Right renal cortex interstitium (tissue), 3 donors: Measurements from ENCODE around the gene EEF1A1. TPM values are rescaled to one million over a fixed set of nuclear protein-coding genes. Genes with fewer than 3 reads are reported as not detected.
A peak's percentile ranks its signal among the peaks of the same experiment; 100 is the strongest.
"Not testable (repeated sequence)": the region's sequence is repeated elsewhere in the genome, so short reads cannot be mapped to it uniquely, and the experiment has no call there.

ENCODE experiments used
- DNase-seq, 3 donors: peaks; one replicate each; pipeline ENCODE4 v3.0.0-alpha.2; 2013; ENCODE audit warnings: low read depth in 3 of 3, low spot score in 2 of 3
- polyA plus RNA-seq, 3 donors: library from polyadenylated mRNA; unstranded; fragments of 120-200 nt; gene quantifications; one replicate each; pipeline ENCODE4 v1.2.1, GENCODE V29; 2013; ENCODE audit not compliant: insufficient read length in 3 of 3

The EEF1A1 gene
- polyA plus RNA-seq = over 10,000 TPM; 21,580 to 22,071 (median 21,951) TPM

GRCh38 chr6:73520688-73521350 lies at the start of gene EEF1A1:
EEF1A1 (minus strand) TSS chr6:73521032; CDS start chr6:73520026, 1,006 bp downstream.
- DNase-seq = peak; percentile 98 to 99 (median 99)

GRCh38 chr6:73569121-73569520 lies 48.3 kb upstream of the EEF1A1 start:
- DNase-seq = no peak

GRCh38 chr6:73566954-73567591 lies 46.2 kb upstream of the EEF1A1 start:
- no peak for DNase-seq

GRCh38 chr6:73566486-73566871 lies 45.6 kb upstream of the EEF1A1 start:
- DNase-seq = not testable (repeated sequence)

GRCh38 chr6:73565767-73566485 lies 45.1 kb upstream of the EEF1A1 start:
- no peak for DNase-seq

GRCh38 chr6:73564578-73565345 lies 43.9 kb upstream of the EEF1A1 start:
- DNase-seq = no peak

GRCh38 chr6:73562558-73562957 lies 41.7 kb upstream of the EEF1A1 start:
- DNase-seq = no peak

- DNase-seq = no peak
Observed at GRCh38 chr6:73560853-73561407, 40.1 kb upstream of the EEF1A1 start.

GRCh38 chr6:73560182-73560732 lies 39.4 kb upstream of the EEF1A1 start:
- DNase-seq = no peak

GRCh38 chr6:73559399-73559794 lies 38.6 kb upstream of the EEF1A1 start:
- not testable (repeated sequence) for DNase-seq

- DNase-seq = no peak
Observed at GRCh38 chr6:73558624-73559398, 38.0 kb upstream of the EEF1A1 start.

GRCh38 chr6:73556836-73557235 lies 36.0 kb upstream of the EEF1A1 start:
- DNase-seq = no peak

- DNase-seq = not testable (repeated sequence)
Observed at GRCh38 chr6:73555380-73555949, 34.6 kb upstream of the EEF1A1 start.

- not testable (repeated sequence) for DNase-seq
Observed at GRCh38 chr6:73551115-73551514, 30.3 kb upstream of the EEF1A1 start.

- DNase-seq = no peak
Observed at GRCh38 chr6:73548458-73549446, 27.9 kb upstream of the EEF1A1 start.

- DNase-seq = no peak
Observed at GRCh38 chr6:73547036-73547435, 26.2 kb upstream of the EEF1A1 start.

GRCh38 chr6:73542891-73543290 lies 22.1 kb upstream of the EEF1A1 start:
- DNase-seq = no peak

GRCh38 chr6:73542481-73542880 lies 21.6 kb upstream of the EEF1A1 start:
- DNase-seq = not testable (repeated sequence)
